HG03095 (cell line): ENCODE data around the gene APOL3.
A peak's percentile ranks its signal among the peaks of the same experiment; 100 is the strongest.
"Not testable (repeated sequence)": the region's sequence is repeated elsewhere in the genome, so short reads cannot be mapped to it uniquely, and the experiment has no call there.

Experiments used
- ATAC-seq: cut with Tn5 transposase; IDR thresholded peaks from one replicate; pipeline ENCODE4 v1.9.1; 2021; ENCODE audit warnings: moderate library complexity; ENCODE audit not compliant: unreplicated experiment

Gene APOL3

DNA sequence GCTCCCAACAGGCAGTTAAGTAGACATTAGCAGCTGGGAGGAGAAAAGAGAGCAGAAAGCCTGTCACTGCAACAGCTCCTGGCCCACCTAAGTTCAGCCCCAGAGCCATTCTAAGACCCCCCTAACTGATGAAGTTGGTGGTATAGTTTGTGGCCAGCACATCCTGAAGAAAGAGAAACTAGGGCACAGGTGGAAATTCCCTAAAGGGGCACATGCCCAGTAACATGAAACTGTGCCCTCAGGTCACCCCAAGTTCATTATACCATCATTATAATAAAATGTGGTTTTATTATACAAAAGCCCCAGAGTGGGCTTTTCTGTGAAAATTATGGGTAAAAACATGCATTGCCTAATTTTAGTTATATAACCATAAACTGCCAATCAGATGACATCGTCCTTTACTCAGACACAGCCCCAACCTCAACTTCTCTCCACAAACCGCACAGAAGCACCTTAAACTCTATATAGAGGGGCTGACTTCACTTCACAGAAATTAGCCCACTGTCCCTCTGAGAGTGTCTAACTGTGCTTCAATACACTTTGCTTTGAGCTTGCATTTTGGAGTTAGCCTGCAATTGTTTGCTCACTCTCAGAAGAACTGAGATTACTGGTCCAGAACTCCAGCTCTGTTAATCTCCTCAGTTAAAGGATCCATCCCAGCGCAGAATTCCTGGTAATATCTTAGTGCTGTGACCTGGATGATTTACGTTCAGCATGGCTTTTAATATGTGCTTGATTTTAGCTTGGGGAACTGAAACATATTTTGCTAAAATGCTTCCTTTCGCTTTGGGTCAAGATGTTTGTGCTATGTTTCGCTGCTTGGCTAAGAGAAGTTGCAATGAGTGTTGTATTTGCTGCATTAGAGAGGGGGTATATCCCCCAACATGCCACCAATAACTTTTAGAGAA is 1.8 kb upstream of the APOL3 start:
- peak; percentile 52 for ATAC-seq

DNA sequence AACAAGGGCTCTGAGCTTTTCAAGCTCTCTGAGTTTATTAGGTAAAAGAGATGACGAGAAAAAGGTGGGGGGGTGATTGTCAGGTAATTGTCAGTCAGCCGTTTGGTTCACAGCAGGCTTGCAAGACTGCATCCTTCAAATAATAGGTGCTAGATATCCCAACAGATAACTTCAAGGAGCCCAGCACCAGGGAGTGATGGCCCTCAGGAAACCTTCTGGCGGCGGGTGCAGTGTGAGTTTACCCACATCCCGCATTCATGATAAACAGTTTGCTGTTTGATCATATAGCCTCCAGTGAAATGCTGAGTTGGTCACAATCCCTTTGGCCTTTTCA is 1.2 kb upstream of the APOL3 start:
- ATAC-seq: not testable (repeated sequence)

DNA sequence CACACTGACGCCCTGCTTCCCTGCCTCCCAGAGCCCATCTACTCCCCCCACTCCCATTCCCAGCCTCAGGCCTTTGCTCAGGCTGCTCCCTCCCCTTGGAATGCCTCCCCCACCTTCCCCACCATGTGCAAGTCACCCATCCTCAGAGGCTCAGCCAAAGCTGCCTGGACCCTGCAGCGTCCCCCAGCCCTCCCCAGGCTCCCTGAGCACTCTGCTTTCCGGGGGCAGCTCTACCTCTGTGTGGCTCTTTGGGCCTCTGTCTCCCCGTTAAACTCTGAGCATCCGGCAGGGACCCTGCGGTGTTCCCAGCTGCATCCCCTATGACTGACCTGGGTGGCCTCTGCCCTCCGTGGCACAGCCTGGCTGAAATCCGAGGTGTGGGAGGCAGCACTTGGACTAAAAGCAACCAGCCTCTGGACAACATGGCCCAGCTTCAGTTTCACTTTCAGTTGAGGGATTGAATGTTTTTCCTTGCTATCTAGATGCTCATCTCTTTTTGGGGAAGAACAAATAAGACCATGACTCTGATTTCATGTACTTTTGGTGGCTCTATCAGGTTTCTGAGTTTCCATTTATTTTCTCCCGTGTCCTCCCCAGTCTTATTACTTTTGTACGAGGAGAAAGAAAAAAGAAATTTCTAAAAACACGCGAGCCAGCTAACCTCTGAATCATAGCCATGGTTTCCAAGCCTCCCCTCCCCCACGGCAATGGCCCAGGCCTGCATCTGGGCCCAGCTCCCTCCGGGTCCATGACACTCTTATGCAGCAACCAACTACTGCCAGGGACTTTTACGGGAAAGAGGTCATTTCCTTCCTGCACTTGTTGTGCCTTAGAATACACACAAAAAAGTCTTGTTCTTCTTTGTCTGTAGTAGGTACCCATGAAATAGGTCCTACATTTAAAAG is 3.8 kb downstream of the APOL3 start:
- ATAC-seq: no peak

DNA sequence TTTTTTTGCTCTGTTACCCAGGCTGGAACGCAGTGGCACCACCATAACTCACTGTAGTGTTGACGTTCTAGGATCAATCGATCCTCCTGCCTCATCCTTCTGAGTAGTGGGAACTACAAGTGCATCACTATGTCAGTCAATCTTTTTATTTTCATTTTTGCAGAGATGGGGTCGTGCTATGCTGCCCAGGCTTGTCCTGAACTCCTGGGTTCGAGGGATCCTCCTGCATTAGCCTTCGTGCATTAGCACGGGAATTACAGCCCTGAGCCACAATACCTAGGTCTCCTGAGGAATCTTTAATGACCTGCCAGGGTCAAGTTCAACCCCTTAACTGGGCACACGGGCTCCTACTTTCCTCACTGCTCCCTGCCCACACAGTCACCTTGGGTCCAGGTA is 4.4 kb downstream of the APOL3 start:
- no peak for ATAC-seq

DNA sequence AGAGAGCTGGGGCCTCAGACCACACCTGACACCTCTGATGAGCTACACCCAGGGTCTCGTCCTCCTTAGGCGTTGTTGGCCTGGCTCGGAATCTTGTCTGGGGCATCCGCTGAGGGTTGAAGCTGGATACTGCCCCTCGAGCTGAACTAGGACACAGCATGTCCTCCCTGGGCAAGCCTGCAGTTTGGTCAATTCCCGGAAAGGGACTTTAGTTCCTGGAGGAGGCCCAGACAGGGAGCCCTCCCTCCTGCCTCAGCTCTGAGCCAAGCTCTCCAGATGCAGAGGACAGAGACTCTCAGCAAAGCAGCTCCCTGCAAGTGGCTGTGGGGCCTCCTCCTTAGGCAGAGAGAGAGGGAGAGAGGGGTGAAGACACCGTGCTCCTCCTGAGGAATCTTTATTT is 4.9 kb downstream of the APOL3 start:
- ATAC-seq: no peak

DNA sequence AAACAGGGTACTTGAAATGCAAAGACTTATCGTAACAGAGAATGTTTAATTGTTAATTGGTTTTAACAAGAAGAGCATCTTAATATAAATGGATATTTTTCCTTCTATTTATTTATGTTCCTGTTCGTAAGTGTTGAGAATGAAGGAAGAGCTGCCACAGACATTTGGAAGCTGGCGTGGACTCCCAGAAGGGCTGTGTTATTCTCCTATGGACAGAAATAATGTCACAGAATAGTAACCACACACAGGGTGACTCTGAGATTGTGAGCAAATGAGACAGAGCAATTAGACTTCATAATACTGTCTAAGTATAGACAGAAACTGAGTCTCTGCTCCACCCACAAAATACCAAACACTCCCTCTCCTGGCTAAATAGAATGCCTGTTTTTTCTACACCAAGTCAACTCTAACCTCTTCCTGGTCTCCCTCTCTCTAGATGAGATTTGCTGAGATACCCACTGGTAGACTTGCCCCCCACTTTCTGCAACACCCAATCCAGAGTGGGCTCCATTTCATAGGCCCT is 6.1 kb downstream of the APOL3 start:
- no peak for ATAC-seq

DNA sequence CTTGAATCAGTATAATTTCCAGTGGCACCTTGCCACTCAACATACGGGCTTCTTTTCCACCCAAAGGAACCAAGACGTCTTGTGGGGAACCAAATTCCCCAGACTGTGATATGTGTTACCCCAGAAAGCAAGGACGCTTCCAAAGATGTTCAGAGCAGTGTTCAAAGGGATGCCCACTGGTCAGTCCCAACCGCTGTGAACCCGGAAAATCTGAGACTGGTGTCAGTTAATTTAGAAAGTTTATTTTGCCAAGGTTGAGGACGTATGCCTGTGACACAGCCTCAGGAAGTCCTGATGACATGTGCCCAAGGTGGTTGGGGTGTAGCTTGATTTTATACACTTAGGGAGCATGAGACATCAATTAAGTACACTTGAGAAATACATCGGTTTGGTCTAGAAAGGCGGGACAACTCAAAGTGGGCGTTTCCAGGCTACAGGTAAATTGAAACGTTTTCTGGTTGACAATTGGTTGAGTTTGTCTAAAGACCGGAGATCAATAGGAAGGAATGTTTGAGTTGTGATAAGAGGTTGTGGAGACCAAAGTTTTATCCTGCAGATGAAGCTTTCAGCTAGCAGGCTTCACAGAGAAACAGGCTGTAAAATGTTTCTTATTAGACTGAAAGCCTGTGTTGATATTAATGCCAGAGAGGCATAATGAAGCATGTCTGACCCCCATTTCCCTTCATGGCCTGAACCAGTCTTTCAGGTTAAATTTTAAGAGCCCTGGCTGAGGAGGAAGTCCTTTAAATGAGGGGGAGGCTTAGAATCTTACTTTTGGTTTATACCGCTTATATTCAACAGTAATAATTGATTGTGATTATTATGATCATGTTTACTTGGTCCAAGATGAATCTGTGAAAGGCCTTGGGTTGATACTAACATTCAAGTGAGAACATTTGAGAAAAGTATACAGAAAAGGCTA is 6.8 kb downstream of the APOL3 start:
- no peak for ATAC-seq

DNA sequence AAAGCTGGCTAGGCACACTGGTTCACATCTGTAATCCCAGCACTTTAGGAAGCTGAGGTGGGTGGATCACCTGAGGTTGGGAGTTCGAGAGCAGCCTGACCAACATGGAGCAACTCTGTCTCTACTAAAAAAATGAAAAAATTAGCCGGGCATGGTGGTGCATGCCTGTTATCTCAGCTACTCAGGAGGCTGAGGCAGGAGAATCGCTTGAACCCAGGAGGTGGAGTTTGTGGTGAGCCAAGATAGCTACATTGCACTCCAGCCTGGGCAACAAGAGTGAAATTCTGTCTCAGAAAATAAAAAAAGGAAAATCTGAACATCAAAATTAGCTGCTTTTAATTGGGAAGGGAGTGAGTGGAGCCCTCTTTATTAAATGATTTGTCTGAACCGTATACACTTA is 7.7 kb downstream of the APOL3 start:
- not testable (repeated sequence) for ATAC-seq

DNA sequence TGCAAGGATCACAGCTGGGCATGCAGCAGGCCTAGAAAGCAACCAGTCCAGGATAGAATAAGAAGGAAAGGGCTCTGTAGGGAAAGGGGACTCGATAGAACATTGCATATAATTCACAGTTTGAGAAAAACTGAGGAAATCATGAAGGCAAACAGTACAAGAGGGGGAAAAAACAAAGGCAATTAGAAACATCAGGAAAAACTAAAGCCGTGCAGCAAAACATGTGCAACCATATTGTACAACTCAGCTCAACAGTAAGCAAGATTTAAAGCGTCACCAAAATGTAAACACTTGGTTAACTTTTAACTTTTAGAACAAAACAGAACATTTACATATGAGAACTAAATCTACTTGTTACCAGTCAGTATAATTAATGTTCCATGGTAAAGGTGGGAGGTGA is 8.5 kb downstream of the APOL3 start:
- ATAC-seq: no peak

DNA sequence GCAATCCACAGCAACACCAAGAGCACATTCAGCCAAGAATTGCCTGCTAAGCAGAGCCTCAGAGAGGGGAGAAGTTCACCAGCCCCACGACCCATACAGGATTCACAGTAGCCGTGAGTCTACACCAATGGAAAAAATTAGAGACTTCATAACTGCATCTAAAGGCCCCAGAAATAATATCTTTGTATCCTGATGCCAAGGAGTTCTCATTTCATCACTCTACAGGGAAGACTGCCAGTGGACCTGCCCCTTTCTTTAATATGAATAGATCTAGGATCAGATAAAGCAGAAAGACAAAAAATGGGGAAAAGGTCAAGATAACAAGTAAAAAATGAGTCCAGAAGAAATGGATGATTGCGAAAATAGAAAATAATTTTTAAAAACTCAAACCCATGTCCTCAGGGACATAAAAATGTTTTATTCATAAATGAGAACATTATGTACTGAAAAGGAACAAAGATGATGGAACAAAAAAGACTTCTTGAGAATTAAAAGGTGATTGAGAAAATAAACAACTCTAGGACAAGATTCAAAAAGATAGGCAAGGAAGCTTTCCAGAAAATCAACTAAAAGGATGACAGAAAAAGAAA is 9.5 kb downstream of the APOL3 start:
- ATAC-seq: no peak

DNA sequence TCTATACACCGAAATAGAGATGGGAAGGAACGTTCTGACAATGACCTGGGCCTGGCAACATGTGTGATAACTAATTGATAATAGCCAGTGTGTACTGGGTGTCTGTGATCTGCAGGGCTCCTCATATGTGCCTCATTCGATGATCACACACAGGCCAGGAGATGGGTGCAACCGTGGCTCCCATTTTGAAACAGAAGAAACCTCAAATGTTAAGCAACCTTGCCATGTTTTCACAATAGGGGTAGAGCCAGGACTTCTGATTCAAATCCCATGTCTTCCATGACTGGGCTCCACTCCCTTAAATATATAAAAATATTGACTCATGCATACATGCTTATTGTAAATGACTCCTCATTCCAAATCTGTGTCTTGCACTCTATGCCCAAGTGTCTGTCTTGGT is 11.1 kb downstream of the APOL3 start:
- ATAC-seq: no peak

DNA sequence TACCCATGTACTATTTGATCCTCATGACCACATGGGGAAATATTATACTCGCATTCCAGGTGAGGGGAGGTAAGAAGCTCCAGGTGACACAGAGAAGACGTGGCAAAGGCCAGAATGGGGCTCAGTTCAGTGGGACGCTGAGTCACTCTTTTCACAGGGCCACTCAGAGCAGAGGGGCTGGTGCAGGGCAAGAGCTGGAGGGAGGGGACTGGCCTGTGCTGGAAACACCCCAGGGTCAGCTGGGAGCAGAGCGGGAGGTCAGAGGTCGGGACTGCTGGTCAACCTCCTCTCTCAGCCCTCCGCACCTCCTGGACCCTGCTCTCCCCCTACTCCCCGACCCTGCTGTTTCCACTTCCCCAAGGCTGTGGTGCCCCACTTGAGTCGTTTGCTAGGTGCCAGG is 12.1 kb downstream of the APOL3 start:
- ATAC-seq: no peak

DNA sequence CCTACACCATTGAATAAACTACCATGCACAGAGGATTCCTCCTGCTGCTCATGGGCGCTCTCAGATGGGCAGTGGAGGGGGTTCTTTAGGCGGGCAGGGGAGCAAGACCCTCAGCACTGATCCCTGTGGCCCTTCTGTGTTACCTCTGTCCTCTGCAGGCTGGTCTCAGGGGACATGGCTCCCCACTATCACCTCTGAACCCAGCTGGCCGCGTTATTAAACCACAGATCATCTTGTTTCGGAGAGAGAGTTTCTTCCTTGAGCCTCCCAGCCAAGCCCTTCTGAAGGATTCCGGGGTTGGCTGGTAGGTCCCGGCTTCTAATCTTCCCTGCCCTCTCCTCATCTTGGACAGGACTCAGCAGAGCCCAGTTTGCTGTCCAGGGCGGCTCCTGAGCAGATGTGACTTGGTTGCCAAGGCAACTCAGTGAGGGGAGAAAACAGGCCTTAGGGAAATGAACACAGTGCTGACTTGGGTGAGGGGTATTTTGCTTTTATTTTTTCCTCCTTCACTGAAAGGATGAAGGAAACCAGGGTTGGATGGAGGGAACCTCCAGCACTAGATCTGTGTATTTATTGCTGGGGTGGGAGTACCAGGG is 13.3 kb downstream of the APOL3 start:
- no peak for ATAC-seq

DNA sequence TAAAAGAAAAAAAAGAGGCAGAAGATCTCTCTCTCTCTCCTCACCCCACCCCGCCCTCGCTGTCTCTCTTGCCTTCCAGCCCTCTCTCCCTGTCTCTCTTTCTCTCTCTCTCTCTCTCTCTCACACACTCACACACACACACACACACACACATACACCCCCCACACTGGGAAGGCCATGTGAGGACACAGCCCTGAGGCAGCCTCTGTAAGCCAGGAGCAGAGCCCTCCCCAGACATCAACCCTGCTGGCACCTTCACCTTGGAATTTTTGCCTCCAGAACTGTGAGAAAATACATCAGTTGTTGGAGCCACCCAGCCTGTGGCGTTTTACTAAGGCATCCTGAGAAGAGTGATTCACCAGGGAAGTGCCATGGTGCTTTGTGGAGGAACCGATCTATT is 14.7 kb downstream of the APOL3 start:
- ATAC-seq: no peak

DNA sequence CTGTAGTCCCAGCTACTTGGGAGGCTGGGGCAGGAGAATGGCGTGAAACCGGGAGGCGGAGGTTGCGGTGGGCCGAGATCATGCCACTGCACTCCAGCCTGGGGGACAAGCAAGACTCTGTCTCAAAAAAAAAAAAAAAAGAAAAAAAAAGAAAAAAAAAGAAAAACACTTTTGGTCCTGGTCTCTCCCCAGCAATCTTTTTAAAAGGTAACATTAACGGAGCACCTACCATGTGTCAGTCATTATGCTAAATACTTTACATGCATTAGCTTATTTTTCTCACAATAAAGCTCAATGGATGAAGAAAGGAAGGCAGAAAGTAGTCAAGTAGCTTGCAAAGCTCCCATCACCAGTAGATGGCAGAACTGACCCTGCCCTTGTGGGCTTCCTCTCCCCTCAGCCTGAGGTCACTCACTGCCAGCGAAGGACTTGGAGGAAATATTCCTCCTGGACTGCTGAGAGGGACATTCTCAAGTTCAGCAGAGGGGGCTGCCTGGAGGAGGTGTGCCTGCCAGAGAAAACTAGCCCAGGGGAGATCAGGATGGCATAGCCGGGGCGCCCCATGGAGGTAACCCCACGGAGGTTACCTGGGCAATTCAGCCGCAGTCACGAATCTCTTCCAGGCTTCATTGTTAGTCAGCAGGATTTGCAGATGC is 15.5 kb downstream of the APOL3 start:
- no peak for ATAC-seq

DNA sequence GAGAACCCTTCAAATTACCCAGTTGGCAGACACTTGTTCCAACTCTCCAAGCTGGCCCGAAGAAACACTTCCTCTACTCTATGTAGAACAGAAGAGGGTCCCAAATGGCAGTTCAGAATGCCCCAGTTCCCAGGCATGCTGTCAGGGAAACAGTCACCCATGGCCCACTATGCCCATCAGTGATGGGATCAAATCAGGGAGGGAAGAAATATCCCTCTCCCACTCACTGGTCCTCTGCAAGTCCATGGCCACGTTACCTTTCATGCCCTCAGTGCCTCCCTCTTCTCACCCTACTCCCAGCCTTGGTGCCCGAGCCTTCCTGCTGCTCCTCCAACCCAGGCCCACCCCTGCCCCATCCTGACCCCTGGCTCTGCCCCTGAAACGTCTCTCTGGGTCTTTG is 16.6 kb downstream of the APOL3 start:
- ATAC-seq: no peak

DNA sequence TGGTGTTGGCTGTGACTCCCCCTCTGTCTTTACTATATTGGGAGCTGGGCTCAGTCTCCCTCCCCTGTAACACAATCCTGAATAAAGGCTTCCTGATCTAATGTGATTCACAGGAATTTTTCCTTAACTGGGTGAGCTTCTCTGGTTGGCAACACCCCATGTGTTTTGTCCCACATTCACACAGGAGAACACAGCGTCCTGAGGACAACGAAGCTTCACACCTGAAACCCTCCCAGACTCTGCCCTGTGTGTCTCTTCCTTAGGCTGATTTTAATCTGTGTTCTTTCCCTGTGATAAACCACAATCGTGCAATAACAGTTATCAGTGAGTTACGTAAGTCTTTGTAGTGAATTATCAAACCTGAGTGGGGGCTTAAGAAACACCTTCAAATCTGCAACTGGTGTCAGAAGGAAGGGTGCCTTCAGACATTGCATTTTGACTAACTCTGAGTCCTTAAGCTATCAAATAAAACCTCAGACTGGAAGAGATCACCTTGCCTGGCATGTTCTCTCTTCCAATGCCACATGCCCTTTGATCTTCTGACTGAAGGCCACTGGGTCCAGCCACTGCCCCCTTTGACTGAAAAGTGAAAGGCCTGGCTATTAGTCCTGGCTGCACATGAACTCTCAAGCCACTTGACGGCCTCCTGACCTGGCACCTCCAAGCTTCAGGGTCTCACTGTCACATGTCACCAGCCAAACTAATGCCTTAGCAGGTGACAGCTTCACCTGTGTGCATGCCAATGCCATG is 17.3 kb downstream of the APOL3 start:
- ATAC-seq: no peak

DNA sequence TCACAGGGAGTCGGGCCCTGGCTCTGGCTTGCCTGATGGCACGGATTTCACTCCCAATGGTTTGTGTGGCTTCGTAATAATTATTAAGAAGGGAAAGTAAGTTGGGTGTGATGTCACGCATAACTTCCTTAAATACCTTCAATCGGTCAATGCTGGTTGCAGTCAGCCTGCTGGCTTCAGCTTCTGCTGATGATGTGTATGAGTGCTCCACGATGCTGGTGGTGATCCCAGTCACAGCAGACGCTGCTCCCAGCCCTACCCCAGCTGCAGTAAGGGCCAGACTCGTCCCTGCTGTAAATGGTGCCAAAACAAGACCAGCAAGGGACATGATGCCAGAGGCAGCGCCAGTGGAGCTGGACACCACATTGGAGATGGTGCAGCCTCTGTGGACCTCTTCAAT is 19.1 kb downstream of the APOL3 start:
- ATAC-seq: no peak

DNA sequence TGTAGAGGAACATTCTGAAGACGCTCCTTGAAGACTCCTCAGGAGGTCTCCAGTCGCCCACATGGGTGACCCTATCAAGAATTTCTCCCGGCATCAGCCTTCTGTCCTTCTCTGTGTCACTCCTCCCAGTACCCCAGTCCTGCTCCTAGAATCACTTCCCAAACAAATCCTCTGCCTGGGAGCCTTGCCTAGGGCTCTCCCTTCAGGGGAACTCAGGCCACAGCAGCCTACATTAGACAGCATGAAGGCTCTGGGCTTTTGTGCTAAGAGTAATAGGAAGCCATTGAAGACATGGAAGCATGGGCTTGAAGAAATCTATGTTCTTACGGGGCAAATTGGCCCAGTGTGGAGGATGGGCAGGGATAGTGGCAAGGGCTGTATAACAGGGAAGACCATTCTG is 21.8 kb downstream of the APOL3 start:
- not testable (repeated sequence) for ATAC-seq
